ENCODE measurements around the gene MAN1B1. TPM values are rescaled to one million over a fixed set of nuclear protein-coding genes. Genes with fewer than 3 reads are reported as not detected.

The MAN1B1 gene
- total and polyA plus RNA-seq, 2 of the 4 experiments (the other 2 are of a cell fraction), result 28.7 to 55.1 TPM

DNA sequence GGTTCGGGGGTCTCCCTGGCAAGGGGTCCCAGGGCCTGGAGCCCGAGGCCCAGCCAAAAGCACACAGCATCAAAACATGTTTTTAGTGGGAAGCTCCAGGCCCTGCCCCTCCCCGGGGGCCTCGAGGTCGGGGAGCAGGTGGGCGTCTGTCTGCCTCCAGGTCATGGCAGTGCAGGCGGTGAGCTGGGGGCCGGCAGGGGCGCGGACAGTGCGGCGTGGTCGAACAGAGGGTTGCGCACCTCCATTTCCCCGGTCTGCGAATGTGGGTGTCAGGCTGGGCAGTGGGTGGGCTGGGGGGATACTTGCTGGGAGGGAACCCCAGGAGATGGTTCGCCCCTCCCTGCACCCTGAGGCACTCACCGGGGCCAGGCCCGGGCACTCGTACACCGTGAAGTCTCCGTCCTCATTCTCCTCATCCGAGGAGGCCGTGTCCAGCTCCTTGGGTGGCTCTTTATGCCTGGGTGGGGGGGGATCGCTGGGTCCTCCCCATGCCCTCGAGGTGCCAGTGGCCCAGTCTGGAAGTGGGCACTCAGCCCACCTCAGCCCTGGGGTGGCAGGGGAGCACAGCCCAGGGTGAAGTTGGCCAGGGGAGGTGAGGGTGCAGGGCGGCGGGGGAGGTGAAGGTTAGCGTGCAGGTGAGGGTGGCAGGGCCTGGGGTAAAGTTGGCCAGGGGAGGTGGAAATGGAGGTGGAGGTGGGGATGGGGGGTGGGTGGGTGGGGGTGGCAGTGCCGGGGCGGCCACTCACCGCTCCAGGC lies 47.0 kb upstream of the MAN1B1 start:
- Histone ChIP-seq H3K9me3 (ENCODE audit: control insufficient read depth, insufficient read depth, low read length) (no peaks in the 10 kb centered on the region), H2BK5ac (ENCODE audit: low read depth, low read length, poor library complexity, severe bottlenecking) (no peak overlapping the region), H3K27ac (ENCODE audit: insufficient read depth, low read length) (no peak overlapping the region), H4K8ac (ENCODE audit: low read depth in 2 of 2, low read length in 2 of 2) (no peak overlapping the region), H3K23ac (ENCODE audit: low read depth, low read length) (no peak overlapping the region), H3K27me3 (ENCODE audit: control insufficient read depth, insufficient read depth, low read length) (no peaks in the 10 kb centered on the region), H3K4me1 (ENCODE audit: control insufficient read depth, insufficient read depth, low read length) (peaks cover 8% of the 10 kb centered on the region), H3K18ac (ENCODE audit: low read depth, low read length) (no peak overlapping the region), H4K91ac (ENCODE audit: insufficient read depth, low read depth, low read length) (no peak overlapping the region), H2AK9ac (replicated peaks; ENCODE audit: low read depth, low read length, poor library complexity) (no peak overlapping the region), H2AK5ac (ENCODE audit: low read depth, low read length) (no peak overlapping the region), H3K36me3 (ENCODE audit: control insufficient read depth, insufficient read depth, low read length) (peaks cover 17% of the 10 kb centered on the region), H3K4ac (ENCODE audit: low read depth, low read length) (no peak overlapping the region), H3K4me2 (ENCODE audit: low read depth, low read length) (no peak overlapping the region), H2BK15ac (ENCODE audit: low read depth, low read length) (no peak overlapping the region), H3K9me1 (ENCODE audit: insufficient read depth, low read length) (no peaks in the 10 kb centered on the region), H2BK120ac (ENCODE audit: low read depth, low read length) (no peak overlapping the region), H3K9ac (ENCODE audit: low read depth, low read length) (no peak overlapping the region), H3K79me1 (ENCODE audit: low read depth in 1 of 2, low read length in 2 of 2) (peaks cover 2 to 13% of the 10 kb centered on the region in 2 experiments; a peak in 3 of 4 replicates), H3K4me3 (ENCODE audit: insufficient read depth, low read depth, low read length) (no peak overlapping the region), H4K5ac (ENCODE audit: low read depth, low read length) (no peak overlapping the region), H3K14ac (replicated peaks; ENCODE audit: low read depth, low read length) (no peak overlapping the region), H3K56ac (ENCODE audit: extremely low read depth, insufficient read depth, low read length) (no peak overlapping the region), H2BK20ac (ENCODE audit: low read depth, low read length) (no peak overlapping the region), H2AFZ (replicated peaks; ENCODE audit: low read length, poor library complexity) (no peak overlapping the region), H4K20me1 (ENCODE audit: insufficient read depth, low read length) (peaks cover 25% of the 10 kb centered on the region)
- CTCF ChIA-PET, result no interaction called here
- TSS peak; percentile 71 for BruUV-seq (replicated peaks)
- POLR2A ChIA-PET (ENCODE audit: unreplicated experiment), result no interaction called here
- no peak for TF ChIP-seq FOS (IDR thresholded peaks at IDR 0.05; ENCODE audit: low read depth, low read length)
- DNase-seq (no peak), ATAC-seq (ENCODE audit: low read depth) (no peak)
- intact Hi-C loops (cut with micrococcal nuclease), result no loop called here
- dilution Hi-C loops (cut with HindIII; ENCODE audit: low sequenced_read_pairs, unreplicated experiment), result no loop called here
- 78% methylated on average over 7 of the region's 32 CpGs; no CpG with 5 or more reads in 1 of the 2 experiments for WGBS, 2 experiments (ENCODE audit: extremely low coverage in 2 of 2, insufficient read length in 1 of 2)
- in situ Hi-C loops (cut with MboI; ENCODE audit: low sequenced_read_pairs), result loop anchor here (10.0 kb wide), 1 partner anchor 255 kb away; no protein-coding TSS in a partner anchor
